Neural cell (in vitro differentiated cells): ENCODE results near the gene C4orf51.

Source experiments
- RAD21 ChIP-seq: fragments of 450-650 bp; conservative IDR thresholded peaks from 2 replicates; pipeline ENCODE4 v1.6.1; 2014; ENCODE audit warnings: antibody characterized with exemption, mild to moderate bottlenecking, moderate library complexity
- SMC3 ChIP-seq: fragments of 450-650 bp; conservative IDR thresholded peaks from 2 replicates; pipeline ENCODE4 v1.6.1; 2014; ENCODE audit warnings: antibody characterized with exemption, mild to moderate bottlenecking, moderate library complexity; ENCODE audit not compliant: poor library complexity
- TF ChIP-seq, protein P1 (sequence below): fragments of 450-650 bp; IDR thresholded peaks from 2 replicates; pipeline ENCODE4 v1.5.1; 2014; ENCODE audit warnings: antibody characterized with exemption, mild to moderate bottlenecking, moderate library complexity; ENCODE audit not compliant: poor library complexity, severe bottlenecking

DNA sequence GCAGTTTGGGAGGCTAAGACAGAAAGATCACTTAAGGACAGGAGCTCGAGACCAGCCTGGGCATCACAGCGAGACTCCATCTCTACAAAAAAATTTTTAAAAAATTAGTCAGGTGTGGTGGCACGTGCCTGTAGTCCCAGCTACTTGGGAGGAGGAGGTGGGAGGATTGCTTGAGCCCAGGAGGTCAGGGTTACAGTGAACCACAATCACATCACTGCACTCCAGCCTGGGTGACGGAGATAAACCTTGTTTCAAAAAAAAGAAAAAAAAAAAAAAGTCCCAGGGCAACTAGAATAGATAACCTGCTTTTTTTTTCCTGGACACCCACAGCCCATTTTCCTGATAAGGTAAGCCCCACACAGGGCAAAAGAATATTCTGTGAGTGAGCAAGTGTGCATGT is 96.3 kb downstream of the C4orf51 start:
- TF ChIP-seq SMC3 (no peak), RAD21 (no peak)
- TF ChIP-seq, protein P1, sequence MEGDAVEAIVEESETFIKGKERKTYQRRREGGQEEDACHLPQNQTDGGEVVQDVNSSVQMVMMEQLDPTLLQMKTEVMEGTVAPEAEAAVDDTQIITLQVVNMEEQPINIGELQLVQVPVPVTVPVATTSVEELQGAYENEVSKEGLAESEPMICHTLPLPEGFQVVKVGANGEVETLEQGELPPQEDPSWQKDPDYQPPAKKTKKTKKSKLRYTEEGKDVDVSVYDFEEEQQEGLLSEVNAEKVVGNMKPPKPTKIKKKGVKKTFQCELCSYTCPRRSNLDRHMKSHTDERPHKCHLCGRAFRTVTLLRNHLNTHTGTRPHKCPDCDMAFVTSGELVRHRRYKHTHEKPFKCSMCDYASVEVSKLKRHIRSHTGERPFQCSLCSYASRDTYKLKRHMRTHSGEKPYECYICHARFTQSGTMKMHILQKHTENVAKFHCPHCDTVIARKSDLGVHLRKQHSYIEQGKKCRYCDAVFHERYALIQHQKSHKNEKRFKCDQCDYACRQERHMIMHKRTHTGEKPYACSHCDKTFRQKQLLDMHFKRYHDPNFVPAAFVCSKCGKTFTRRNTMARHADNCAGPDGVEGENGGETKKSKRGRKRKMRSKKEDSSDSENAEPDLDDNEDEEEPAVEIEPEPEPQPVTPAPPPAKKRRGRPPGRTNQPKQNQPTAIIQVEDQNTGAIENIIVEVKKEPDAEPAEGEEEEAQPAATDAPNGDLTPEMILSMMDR = no peak
